GM19324 (cell line): ENCODE data around the gene CYP4F12.
"Not testable (repeated sequence)": the region's sequence is repeated elsewhere in the genome, so short reads cannot be mapped to it uniquely, and the experiment has no call there.

Experiments
- ATAC-seq: cut with Tn5 transposase; IDR thresholded peaks from one replicate; pipeline ENCODE4 v1.9.1; 2021; ENCODE audit warnings: mild to moderate bottlenecking, moderate library complexity; ENCODE audit not compliant: unreplicated experiment, low FRiP score

CYP4F12 gene

GRCh38 chr19:15644816-15645215 lies 28.1 kb upstream of the CYP4F12 start:
- no peak for ATAC-seq

- no peak for ATAC-seq
Observed at GRCh38 chr19:15649526-15649925, 23.4 kb upstream of the CYP4F12 start.

GRCh38 chr19:15650123-15650522 lies 22.8 kb upstream of the CYP4F12 start:
- not testable (repeated sequence) for ATAC-seq

DNA sequence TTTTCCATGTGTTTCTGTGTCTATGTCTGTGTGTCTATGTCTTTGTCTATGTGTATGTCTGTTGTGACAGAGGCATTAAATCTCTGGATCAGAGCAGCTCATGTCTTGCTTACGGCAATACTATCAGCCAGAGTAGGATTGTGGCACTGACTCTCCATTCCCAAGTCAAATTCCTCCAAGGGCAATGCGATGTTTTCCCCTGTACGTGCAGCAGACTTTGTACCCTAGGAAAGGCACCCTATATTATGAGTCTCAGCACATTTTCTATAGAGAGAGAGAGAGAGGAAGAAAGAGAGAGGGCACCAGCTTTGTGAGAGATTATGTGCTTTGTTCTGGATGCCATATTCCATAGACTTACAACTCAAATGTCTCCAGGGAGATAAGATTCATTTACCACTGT lies 21.1 kb upstream of the CYP4F12 start:
- no peak for ATAC-seq

DNA sequence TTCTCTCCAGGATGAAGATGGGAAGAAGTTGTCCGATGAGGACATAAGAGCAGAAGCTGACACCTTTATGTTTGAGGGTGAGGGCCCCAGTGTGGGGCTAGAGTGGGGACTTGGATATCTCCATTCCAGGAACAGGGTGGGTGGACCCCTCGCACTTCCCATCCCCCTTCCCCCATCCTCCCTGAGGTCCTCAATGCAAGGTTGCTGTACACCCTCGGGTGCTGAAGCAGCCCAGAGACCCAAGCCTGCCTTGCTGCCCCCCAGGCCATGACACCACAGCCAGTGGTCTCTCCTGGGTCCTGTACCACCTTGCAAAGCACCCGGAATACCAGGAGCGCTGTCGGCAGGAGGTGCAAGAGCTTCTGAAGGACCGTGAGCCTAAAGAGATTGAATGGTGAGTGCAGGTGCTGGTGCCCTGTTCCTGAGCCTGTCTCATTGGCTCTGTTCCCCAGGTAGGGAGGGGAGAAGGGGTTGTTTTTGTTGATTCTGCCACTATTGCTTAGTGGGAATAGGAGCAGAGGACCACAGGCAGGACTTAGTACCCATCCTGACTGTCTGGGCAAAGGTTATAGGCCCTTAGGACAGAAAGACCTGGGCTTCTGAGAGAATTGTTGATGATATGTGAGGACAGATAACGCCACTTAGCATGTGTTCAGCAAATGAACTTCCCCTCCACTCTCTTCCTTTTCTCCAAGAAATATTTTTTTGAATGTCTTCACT lies 20.2 kb upstream of the CYP4F12 start:
- no peak for ATAC-seq

DNA sequence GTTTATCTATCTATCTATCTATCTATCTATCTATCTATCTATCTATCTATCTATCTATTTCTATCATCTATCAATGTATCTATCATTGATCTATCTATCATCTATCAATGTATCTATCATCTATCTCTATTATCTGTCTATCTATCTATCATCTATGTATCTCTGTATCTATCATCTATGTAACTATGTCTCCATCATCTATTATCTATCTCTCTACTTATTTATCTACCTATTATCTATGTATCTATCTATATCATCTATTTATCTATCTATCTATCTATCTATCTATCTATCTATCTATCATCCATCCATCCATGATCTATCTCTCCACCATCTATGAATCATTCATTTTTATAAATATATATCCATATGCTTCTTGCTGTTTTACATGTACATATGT lies 16.4 kb upstream of the CYP4F12 start:
- ATAC-seq = no peak

- no peak for ATAC-seq
Observed at GRCh38 chr19:15663247-15663646, 9.6 kb upstream of the CYP4F12 start.

DNA sequence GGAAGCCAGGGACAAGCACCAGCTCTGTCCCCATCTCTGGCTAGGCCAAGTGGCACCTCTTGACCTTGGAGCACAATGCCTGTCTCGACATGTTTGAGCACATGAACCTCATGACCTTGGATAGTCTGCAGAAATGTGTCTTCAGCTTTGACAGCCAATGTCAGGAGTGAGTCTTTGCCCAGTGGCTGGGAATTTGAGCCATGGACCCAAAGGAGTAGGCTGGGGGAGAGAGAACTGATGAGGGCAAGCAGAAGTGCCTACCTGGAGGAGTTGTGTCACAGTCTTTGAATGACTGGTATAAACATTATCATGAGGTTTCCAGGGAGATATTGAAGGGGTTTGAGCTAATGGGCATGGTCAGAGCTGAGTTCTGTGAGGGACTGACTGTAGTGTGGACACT lies 6.7 kb upstream of the CYP4F12 start:
- no peak for ATAC-seq

GRCh38 chr19:15666883-15667282 lies 6.0 kb upstream of the CYP4F12 start:
- ATAC-seq = no peak

DNA sequence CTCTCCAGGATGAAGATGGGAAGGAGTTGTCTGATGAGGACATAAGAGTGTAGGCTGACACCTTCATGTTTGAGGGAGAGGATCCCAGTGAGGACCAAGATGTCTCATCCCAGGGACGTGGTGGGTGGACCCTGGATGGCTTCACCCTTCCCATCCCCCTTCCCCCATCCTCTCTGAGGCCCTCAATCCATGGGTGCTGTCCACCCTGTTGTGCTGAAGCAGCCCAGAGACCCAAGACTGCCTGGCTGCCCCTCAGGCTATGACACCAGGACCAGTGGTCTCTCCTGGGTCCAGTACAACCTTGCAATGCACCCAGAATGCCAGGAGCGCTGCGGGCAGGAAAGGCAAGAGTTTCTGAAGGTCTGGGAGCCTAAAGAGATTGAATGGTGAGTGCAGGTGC lies 3.4 kb upstream of the CYP4F12 start:
- ATAC-seq = no peak

DNA sequence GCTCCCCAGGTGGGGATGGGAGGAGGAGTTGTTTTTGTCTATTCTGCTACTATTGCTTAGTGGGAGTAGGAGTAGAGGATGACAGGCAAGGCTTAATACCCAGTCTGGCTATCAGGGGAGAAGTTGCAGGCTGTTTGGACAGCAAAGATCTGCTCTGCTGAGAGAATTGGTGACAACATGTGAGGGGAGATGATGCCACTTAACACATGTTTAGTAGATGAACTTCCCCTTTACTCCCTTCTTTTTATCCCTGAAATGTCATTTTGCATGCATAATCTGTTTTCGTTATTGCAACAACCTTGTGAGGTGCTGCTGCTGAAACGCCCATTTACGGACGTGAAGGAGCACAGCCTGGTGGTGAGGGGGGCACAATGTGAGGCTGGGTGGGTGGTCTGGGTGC lies 3.0 kb upstream of the CYP4F12 start:
- ATAC-seq = no peak

GRCh38 chr19:15671237-15671821 lies 1.6 kb upstream of the CYP4F12 start:
- ATAC-seq = no peak

- no peak for ATAC-seq
Observed at GRCh38 chr19:15671891-15672579, 852 bp upstream of the CYP4F12 start.

- ATAC-seq = no peak
Observed at GRCh38 chr19:15673176-15673654, 328 bp downstream of the CYP4F12 start.

GRCh38 chr19:15675560-15675959 lies 2.7 kb downstream of the CYP4F12 start:
- no peak for ATAC-seq

DNA sequence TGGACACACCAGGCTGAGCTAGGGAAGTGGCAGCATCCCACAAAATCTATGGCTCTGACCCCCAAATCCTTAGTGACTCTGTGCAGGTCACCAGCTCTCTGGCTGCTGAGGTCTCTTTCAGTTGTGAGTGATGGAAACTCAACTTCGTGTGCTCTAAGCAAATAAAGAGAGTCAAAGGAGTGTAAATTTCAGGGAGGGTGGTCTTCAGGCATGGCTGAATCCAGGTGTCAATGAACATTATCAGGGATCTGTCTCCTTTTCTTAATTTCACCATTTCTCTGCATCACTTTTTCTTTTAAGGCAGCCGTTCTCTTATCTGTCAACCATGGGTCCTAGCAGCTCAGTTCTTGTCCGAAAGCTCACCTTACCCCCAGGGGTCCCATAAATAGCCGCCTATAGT lies 6.2 kb downstream of the CYP4F12 start:
- no peak for ATAC-seq

DNA sequence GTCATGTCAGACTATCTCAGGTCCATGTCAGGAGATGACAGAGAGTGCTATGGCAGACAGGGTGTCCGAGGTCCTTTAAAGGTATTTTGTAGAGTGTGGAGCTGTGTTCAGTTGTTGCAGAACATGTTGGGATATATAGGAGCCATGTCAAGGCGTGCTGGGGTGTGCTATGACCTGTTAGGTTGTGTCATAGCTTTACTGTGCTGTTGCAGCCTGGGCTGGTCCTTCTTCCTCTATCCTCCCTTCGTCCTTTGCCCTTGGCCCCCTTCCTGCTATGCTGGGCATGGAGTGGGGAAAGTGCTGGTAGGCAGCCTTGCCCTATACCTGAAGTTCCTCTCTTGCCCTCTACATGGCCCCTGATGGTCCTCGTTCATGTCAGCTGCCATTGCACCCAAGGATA lies 7.0 kb downstream of the CYP4F12 start:
- not testable (repeated sequence) for ATAC-seq

DNA sequence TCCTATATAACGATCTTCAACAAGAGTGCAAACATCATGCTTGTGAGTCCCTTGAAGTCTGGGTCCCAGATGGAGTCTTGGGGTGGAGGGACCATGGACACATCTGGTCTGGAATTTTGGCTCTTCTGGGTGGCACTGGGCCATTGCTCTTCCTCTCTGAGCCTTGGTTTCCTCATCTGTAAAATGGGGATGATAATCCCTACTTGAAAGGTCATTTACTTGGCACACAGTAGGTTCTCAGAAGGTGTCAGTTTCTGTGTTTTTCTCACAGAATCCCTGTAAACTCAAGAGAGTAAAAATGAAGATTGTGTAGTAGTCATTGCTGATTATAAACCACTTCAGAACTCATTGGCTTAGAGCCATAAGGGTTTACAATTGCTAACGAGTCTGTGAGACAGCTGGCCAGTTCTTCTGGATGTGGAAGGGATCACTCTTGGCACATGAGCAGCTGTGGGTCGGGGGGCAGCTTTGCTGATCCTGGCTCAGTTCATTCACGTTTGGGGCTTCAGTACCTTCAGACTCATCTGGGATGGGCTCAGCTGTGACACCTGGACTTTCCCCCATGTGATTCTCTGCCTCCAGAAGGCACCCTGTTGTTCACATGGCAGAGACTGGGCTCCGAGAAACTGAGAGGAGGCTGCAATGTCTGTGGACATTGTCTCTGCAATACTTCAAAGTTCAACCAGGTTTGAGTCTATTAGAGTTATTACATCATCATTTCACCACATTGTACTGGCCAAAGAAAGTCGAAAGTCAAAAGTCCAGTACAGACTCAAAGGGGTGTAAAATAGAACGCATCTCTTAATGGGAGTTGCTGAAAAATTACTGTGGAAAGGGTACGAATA lies 7.8 kb downstream of the CYP4F12 start:
- no peak for ATAC-seq

DNA sequence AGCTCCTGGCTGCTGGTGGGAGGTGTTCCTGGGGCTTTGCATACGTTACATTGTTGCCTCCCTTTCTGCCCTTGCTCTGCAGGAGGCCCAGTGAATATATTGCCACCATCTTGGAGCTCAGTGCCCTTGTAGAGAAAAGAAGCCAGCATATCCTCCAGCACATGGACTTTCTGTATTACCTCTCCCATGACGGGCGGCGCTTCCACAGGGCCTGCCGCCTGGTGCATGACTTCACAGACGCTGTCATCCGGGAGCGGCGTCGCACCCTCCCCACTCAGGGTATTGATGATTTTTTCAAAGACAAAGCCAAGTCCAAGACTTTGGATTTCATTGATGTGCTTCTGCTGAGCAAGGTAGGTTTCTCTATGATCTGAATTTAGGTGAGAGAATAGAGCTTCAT lies 10.5 kb downstream of the CYP4F12 start:
- no peak for ATAC-seq

DNA sequence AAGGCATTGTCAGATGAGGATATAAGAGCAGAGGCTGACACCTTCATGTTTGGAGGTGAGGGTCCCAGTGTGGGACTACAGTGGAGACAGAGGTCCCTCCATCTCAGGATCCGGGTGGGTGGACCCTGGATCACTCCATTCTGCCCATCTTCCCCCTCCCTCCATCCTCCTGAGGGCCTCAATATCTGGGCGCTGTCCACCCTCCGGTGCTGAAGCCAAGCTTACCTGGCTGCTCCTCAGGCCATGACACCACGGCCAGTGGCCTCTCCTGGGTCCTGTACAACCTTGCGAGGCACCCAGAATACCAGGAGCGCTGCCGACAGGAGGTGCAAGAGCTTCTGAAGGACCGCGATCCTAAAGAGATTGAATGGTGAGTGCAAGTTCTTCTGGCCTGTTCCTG lies 11.9 kb downstream of the CYP4F12 start:
- ATAC-seq = no peak

DNA sequence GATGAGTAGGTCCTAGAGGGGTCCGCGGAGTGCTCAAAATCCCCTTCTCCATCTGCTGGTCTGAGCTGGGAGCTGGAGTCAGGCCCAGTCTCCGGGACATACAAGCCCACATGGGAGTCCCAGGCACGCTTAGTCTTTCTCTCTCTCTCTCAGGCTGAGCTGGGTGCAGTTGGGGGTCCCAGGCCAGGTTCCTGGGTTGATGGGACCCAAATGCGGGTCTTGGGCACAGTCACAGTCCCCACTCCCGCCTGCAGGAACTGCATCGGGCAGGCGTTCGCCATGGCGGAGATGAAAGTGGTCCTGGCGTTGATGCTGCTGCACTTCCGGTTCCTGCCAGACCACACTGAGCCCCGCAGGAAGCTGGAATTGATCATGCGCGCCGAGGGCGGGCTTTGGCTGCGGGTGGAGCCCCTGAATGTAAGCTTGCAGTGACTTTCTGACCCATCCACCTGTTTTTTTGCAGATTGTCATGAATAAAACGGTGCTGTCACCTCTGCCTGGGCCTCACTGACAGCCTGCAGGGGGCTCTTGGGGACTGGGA lies 23.8 kb downstream of the CYP4F12 start:
- no peak for ATAC-seq
